Astrocyte of the cerebellum (primary cell): ENCODE results near the gene SPDEF.

Experiments
- DNase-seq: peaks from one replicate; pipeline ENCODE4 v3.0.0-alpha.2; 2011; ENCODE audit warnings: low read depth
- H3K4me3 ChIP-seq: 2 replicates; pipeline ENCODE4 v1.5.1; 2011; ENCODE audit warnings: mild to moderate bottlenecking, low read depth, low read length, moderate library complexity
- in situ Hi-C: cut with HindIII; loops from 2 replicates; pipeline ENCODE4 v1.10.0; 2017; ENCODE audit warnings: low sequenced_read_pairs
- TF ChIP-seq, protein P1 (sequence below): IDR thresholded peaks from 2 replicates; pipeline ENCODE4 v1.5.1; 2012; ENCODE audit warnings: low read length, low read depth, moderate library complexity, mild to moderate bottlenecking; ENCODE audit errors: missing control alignments

Gene SPDEF

DNA sequence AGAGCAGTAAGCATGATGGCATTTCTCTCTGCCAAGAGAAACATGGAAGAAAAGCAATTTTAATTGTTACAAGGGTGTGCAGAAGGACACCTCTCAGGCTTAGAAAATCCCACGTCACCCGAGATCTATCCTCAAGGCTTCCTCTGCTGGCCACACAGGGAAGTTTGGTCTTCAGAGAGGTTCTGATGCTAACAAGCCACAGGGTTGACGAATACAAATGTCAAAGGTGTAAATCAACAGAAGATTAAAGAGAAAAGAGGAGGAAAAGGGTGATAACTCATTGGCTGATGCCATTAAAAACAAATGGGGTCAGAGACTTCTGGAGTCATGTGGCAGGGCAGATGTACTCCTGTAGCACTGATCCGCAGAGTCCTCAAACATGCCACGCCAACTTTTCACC lies 33.6 kb upstream of the SPDEF start:
- no peak for DNase-seq
- in situ Hi-C loops: loop anchor here (5.0 kb wide), 1 partner anchor 57 kb away; no protein-coding TSS in a partner anchor
- no peak overlapping the region for H3K4me3 ChIP-seq
- TF ChIP-seq, protein P1, sequence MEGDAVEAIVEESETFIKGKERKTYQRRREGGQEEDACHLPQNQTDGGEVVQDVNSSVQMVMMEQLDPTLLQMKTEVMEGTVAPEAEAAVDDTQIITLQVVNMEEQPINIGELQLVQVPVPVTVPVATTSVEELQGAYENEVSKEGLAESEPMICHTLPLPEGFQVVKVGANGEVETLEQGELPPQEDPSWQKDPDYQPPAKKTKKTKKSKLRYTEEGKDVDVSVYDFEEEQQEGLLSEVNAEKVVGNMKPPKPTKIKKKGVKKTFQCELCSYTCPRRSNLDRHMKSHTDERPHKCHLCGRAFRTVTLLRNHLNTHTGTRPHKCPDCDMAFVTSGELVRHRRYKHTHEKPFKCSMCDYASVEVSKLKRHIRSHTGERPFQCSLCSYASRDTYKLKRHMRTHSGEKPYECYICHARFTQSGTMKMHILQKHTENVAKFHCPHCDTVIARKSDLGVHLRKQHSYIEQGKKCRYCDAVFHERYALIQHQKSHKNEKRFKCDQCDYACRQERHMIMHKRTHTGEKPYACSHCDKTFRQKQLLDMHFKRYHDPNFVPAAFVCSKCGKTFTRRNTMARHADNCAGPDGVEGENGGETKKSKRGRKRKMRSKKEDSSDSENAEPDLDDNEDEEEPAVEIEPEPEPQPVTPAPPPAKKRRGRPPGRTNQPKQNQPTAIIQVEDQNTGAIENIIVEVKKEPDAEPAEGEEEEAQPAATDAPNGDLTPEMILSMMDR: no peak

DNA sequence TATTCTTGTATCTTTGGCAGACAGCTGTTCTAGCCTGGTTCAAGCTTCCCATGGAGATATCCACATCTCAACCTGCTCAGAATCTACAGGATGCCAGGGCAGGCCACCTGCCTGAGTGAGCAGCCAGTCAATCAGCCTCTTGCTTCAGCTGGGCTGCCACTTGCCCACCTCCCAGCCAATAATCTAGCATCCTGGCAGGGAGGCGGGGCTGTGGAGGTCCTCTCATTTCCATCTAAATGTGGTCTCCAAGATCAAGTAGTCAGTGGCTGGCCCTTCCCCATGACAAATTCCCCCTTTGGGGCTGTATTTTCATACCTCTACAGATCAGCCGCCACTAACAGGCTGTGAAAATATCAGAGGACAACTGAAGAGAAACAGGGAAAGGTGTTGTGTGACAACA lies 33.0 kb upstream of the SPDEF start:
- TF ChIP-seq, protein P1: no peak
- no peak for DNase-seq
- in situ Hi-C loops: loop anchor here (5.0 kb wide), 1 partner anchor 57 kb away; no protein-coding TSS in a partner anchor
- H3K4me3 ChIP-seq: no peak overlapping the region

DNA sequence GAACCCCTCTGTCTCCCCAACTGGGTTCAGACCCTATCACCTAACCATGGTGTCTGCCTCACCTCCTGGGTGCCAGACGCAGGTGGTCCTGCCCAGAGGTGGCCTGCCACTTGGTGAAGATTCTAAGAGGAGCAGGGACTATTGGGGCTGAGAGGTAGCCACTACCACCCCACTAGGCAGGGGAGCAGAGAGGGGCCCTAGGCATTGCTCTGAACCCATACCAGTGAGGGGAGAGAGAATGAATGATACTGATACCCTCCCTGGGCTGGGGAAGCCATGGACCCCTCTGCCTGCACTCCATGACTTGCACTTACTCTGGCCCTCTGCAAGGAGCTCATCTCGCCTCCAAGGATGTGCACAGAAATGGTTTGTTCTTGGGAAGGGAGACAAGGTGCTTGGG lies 31.7 kb upstream of the SPDEF start:
- in situ Hi-C loops: loop anchor here (5.0 kb wide), 1 partner anchor 56 kb away; no protein-coding TSS in a partner anchor
- no peak for DNase-seq
- no peak overlapping the region for H3K4me3 ChIP-seq
- TF ChIP-seq, protein P1: no peak

DNA sequence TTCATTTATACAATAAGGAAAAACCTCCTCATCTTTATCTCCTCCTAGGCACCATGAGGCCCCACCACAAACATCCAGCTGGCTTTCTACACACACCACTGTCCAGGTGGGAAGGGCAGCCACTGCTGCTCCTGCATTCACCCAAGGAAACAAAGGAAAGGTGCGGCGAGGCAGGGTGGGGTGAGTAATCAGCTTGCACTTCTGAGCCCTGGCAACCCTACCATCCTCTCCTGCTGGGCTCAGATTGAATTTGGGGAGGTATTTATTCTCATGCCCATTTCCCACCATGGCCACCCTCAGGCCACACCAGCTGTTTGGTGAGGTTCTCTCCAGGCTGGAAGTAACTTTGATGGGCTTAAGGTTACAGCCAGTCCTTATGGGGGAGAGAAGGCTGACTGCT lies 31.2 kb upstream of the SPDEF start:
- TF ChIP-seq, protein P1: no peak
- no peak overlapping the region for H3K4me3 ChIP-seq
- DNase-seq: no peak
- in situ Hi-C loops: loop anchor here (5.0 kb wide), 1 partner anchor 55 kb away; no protein-coding TSS in a partner anchor

DNA sequence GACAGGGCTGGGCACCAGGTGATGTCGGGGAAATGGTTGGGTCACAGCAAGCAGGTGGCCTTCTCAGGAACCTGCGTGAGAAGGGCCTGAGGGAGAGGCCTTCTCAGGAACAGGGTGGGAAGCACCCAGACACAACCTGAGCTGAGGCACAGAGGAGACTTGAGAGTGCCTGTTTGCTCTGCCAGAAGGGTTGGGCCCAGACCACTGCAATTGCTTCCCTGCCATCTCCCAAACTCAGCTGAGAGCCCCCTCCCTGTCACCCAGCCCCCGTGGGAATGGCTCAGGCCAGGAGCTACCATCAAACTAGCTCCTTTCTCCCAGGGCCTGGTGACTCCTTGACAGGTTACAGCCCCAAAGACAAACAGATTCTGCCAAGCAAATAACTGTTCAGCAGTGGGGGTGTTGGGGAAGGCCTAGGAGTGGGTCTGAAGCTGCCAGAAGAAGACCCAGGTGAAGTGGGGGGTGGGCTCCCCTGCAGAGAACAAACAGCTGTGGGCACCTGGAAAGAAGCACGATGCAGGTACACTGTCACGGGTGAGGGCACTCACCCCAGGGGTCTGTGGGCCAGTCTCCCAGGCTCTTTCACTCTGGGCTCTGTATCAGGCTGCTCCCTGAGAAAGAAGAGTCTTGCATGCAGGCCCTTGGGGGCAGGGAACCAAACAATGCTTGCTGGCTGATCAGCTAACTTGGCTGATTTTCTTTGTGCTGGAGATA lies 30.4 kb upstream of the SPDEF start:
- H3K4me3 ChIP-seq: no peak overlapping the region
- DNase-seq: no peak
- in situ Hi-C loops: loop anchor here (5.0 kb wide), 1 partner anchor 54 kb away; no protein-coding TSS in a partner anchor
- TF ChIP-seq, protein P1: no peak

DNA sequence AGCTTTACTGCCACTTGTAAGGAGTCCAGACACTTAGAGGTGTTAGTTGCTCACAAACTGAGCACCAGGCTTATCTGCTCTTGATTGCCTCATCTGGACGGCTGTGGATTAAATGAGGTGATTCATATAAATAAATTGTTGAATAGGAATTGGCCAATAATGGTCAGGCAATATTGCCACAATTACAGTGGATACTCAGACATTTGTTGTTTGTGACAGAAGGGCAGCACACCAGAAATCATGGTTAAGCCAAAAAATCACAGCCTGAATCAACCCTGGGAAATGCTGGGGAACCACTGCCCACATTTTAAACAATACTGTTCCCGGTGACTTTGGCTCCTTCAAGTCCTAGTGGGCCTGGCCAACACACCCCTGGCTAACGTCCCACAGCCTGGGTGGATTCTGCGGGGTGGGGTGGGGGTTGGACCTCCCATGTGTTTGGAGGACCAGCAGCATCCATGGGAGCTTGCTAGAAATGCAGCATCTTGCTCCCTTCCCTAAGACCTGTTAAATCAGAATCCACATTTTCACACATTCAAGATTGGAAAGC lies 29.5 kb upstream of the SPDEF start:
- no peak overlapping the region for H3K4me3 ChIP-seq
- in situ Hi-C loops: loop anchor here (5.0 kb wide), 1 partner anchor 53 kb away; no protein-coding TSS in a partner anchor
- DNase-seq: peak; percentile 20
- TF ChIP-seq, protein P1: no peak
